Lower leg skin (tissue), 4 donors: Measurements from ENCODE around the gene SOX2. TPM values are rescaled to one million over a fixed set of nuclear protein-coding genes. Genes with fewer than 3 reads are reported as not detected.
"Not testable (repeated sequence)": the region's sequence is repeated elsewhere in the genome, so short reads cannot be mapped to it uniquely, and the experiment has no call there.

Experiments used
- DNase-seq, 2 donors: peaks; one replicate each; pipeline ENCODE4 v3.0.0-alpha.2; 2019; ENCODE audit warnings: low spot score in 2 of 2
- H3K4me3 ChIP-seq: fragments of 200-600 bp; sonication (generic); 2 replicates; pipeline ENCODE4 v1.5.1; 2017; ENCODE audit warnings: mild to moderate bottlenecking, low read depth; ENCODE audit not compliant: poor library complexity, severe bottlenecking
- POLR2A ChIP-seq, 2 donors: fragments of 450-650 bp; IDR thresholded peaks; one replicate each; pipeline ENCODE4 v1.6.1; 2016 to 2017; ENCODE audit warnings: antibody characterized with exemption in 2 of 2, mild to moderate bottlenecking in 1 of 2, moderate library complexity in 1 of 2
- WGBS, 2 donors: methylation state at CpG; one replicate each; pipeline ENCODE4 v1.1.5; 2018; 5-methylcytosine and 5-hydroxymethylcytosine counted together
- intact Hi-C: fragments of 100-400 bp; cut with DNase I; formaldehyde crosslinking; loops from one replicate; pipeline ENCODE4 v1.15.0; 2023; ENCODE audit warnings: low total_unique reads
- total RNA-seq, 4 donors: library from RNA; depleted of rRNA; stranded (reverse); fragments of >200 nt; gene quantifications; one replicate each; pipeline ENCODE4 v1.1.0, GENCODE V29; 2016
- TF ChIP-seq, protein P1 (sequence below), 3 donors: fragments of 450-650 bp; IDR thresholded peaks; one replicate each; pipeline ENCODE4 v1.5.1; 2016; ENCODE audit warnings: antibody characterized with exemption in 3 of 3, mild to moderate bottlenecking in 3 of 3, moderate library complexity in 2 of 3

SOX2 gene
- total RNA-seq, 4 donors from 2014 or later, result 0.20 to 3.3 (median 1.1) TPM

DNA sequence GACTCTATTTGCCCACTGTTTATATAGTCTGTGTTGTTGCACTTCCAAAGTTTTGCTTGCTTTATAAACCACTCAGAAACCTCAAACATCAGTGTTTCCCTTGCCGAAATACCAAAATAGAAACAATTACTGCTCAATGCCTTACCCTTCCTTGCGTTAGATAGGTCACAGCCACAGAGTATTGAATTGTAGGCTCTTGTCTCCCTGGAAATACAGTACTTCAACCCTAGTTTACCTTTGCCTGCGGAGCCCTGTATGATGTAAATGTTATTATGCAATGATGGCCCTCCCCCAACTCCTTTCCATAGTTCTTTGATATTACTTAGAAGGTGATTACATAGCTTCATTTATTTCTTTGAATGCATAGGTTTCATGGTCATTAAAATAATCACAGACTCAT is 44.2 kb downstream of the SOX2 start:
- H3K4me3 ChIP-seq, result no peak overlapping the region
- intact Hi-C loops, result no loop called here
- no peak for DNase-seq
- 59 to 64% methylated on average over 3 of the region's 3 CpGs for WGBS, 2 donors
- no peak for TF ChIP-seq POLR2A (IDR thresholded peaks at IDR 0.05)
- TF ChIP-seq, protein P1, sequence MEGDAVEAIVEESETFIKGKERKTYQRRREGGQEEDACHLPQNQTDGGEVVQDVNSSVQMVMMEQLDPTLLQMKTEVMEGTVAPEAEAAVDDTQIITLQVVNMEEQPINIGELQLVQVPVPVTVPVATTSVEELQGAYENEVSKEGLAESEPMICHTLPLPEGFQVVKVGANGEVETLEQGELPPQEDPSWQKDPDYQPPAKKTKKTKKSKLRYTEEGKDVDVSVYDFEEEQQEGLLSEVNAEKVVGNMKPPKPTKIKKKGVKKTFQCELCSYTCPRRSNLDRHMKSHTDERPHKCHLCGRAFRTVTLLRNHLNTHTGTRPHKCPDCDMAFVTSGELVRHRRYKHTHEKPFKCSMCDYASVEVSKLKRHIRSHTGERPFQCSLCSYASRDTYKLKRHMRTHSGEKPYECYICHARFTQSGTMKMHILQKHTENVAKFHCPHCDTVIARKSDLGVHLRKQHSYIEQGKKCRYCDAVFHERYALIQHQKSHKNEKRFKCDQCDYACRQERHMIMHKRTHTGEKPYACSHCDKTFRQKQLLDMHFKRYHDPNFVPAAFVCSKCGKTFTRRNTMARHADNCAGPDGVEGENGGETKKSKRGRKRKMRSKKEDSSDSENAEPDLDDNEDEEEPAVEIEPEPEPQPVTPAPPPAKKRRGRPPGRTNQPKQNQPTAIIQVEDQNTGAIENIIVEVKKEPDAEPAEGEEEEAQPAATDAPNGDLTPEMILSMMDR (IDR thresholded peaks at IDR 0.05), result no peak

DNA sequence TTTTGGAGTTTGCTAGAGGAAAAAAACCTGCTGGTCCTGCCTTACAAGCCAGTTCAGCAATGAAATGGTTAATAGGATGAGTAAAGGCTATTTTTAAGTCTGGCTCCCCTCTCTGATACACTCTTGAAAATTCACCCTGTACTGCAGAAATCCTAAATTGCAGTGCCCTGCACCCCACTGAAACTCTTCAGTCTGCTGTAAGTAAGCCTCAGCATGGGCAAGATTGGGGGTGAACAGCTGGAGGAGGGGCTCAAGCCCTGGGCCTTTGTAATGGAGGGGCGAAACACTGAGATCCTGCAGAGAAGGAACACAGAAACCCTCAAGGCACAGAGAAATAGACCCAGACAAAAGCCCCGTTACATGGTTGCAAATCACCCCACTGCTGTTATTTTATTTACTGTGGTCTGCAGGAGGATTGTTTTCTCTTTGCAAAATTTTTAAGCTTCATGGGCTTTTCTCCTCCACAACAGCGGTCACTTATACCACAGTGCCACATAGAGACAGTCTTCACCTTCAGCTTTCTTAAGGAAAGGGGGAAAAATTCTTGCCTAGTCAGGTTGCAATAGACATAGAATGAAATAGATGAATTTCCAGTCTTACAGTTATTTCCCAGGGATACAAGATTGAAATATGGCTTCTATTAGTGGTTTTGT is 45.0 kb downstream of the SOX2 start:
- TF ChIP-seq, protein P1 (IDR thresholded peaks at IDR 0.05), result no peak
- TF ChIP-seq POLR2A (IDR thresholded peaks at IDR 0.05), result no peak
- DNase-seq, result no peak
- no peak overlapping the region for H3K4me3 ChIP-seq
- 42 to 51% methylated on average over 3 of the region's 3 CpGs for WGBS, 2 donors
- intact Hi-C loops, result no loop called here

DNA sequence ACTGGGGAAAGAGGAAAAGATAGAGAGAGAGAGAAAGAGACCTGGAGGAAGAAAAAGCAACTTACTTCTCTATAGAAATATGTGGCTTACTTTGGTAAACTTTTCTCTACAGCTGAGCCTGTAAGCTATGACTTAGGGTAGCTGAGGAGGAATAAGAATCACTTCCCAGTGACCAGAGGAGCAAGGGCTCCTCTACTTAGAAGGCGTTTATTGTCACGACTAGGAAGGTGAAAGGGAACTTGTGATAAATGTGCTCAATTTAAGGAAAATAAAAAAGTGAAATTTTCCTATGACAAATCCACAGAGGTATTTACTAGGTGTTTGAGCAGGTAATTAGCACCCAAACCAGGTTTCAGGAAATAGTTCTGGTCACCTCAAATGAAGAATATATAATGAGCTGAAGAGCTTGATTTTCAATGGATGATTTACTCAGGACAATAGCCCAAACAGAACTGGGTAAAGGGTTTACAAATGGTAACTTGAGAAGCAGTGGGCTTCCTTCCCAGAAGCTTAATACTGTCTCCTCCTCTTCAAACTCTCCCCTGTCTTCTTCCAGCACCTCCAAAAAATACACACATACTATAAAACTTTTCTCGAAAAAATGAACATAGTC is 46.1 kb downstream of the SOX2 start:
- intact Hi-C loops, result no loop called here
- TF ChIP-seq POLR2A (IDR thresholded peaks at IDR 0.05), result no peak
- TF ChIP-seq, protein P1 (IDR thresholded peaks at IDR 0.05), result no peak
- WGBS, 2 donors, result 40 to 42% methylated on average over 3 of the region's 3 CpGs
- no peak for DNase-seq
- no peak overlapping the region for H3K4me3 ChIP-seq

DNA sequence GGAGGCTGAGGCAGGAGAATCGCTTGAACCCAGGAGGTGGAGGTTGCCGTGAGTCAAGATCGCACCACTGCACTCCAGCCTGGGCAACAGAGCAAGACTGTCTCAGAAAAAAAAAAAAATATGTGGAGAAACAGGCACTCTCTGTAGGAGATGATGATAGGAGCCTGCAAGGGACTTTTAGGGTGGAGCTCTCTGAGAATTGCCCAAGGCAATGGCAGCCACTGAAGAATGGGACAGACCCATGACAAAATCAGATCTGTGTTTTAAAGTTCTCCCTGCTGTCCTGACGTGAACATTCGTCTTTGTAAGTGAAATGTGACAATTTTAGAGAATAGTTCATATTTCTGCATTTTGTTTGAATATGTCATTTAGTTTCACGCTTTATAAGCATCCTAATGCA is 50.2 kb downstream of the SOX2 start:
- intact Hi-C loops, result no loop called here
- H3K4me3 ChIP-seq, result no peak overlapping the region
- DNase-seq, result no peak
- TF ChIP-seq POLR2A (IDR thresholded peaks at IDR 0.05), result no peak
- TF ChIP-seq, protein P1 (IDR thresholded peaks at IDR 0.05), result no peak
- 63 to 69% methylated on average over 6 of the region's 6 CpGs for WGBS, 2 donors

DNA sequence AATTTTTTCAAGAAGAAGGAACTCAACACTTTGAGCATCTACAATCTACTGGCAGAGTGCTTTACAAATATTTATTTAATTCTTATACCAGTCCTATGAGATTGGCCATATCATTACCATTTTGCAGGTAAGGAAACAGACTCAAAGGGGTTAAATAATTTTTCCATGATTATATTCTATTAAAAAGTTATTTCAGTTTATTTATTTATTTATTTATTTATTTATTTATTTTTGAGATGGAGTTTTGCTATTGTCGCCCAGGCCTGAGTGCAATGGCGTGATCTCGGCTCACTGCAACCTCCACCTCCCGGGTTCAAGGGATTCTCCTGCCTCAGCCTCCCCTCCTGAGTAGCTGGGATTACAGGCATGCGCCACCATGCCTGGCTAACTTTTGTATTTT is 52.3 kb downstream of the SOX2 start:
- 88 to 96% methylated on average over 5 of the region's 5 CpGs for WGBS, 2 donors
- H3K4me3 ChIP-seq, intact Hi-C loops, DNase-seq: not testable (repeated sequence)
